ENCODE results near the gene MAGI1.
"Not testable (repeated sequence)": the region's sequence is repeated elsewhere in the genome, so short reads cannot be mapped to it uniquely, and the experiment has no call there.

Gene MAGI1

DNA sequence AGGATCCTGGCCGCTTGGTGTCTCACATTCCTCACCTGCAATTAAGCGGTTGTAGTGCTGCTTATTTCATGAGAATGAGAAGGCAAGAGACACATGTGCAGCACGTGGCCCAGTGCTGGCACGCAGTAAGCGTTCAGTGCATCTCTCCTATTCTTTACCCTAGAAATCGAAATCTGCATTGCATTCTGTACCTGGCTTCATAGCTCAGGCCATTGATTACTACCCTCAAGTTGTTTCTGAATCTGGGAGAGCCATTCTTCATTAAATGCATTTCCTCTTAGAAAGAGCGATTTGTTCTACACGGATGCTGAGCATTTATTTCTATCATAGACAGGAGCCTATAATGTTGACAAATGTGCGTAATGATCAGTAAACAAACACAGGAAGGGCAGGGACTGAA is 168.9 kb downstream of the MAGI1 start:
- no peak overlapping the region for H3K27ac ChIP-seq
- no peak for TF ChIP-seq ZFX (IDR thresholded peaks at IDR 0.05)
- TF ChIP-seq, protein P1, sequence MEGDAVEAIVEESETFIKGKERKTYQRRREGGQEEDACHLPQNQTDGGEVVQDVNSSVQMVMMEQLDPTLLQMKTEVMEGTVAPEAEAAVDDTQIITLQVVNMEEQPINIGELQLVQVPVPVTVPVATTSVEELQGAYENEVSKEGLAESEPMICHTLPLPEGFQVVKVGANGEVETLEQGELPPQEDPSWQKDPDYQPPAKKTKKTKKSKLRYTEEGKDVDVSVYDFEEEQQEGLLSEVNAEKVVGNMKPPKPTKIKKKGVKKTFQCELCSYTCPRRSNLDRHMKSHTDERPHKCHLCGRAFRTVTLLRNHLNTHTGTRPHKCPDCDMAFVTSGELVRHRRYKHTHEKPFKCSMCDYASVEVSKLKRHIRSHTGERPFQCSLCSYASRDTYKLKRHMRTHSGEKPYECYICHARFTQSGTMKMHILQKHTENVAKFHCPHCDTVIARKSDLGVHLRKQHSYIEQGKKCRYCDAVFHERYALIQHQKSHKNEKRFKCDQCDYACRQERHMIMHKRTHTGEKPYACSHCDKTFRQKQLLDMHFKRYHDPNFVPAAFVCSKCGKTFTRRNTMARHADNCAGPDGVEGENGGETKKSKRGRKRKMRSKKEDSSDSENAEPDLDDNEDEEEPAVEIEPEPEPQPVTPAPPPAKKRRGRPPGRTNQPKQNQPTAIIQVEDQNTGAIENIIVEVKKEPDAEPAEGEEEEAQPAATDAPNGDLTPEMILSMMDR (conservative IDR thresholded peaks at IDR 0.05) = no peak

DNA sequence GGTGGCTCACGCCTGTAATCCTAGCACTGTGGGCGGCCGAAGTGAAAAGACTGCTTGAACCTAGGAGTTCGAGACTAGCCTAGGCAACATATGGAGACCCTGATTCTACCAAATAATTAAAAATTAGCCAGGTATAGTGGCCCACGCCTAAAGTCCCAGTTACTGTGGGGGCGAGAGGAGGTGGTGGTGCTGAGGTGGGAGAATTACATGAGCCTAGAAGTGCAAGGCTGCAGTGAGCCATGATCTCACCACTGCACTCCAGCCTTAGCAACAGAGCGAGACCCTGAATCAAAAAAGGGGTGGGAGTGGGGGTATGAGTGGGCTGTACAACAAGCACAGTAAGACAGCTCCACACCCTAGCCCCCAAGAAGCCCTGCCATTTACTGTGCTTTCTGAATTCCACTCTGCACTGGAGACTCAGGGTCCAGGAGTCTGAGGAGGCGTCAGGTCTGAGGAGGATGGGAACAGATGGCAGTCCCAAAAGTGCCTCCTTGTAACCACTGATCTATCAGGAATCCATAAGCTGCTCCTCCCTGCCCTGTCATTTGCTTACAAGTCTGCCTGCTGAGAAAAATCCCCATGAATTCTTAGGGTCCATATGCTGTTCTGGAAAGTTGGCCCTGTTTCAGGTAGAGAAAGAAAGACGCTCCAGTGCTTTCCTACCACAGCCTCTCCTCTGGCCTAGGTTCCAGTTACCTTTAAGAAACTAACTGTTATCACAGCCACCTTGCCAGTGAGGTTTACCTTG is 171.1 kb downstream of the MAGI1 start:
- TF ChIP-seq, protein P1 (conservative IDR thresholded peaks at IDR 0.05) = no peak
- TF ChIP-seq ZFX (IDR thresholded peaks at IDR 0.05) = no peak
- H3K27ac ChIP-seq = no peak overlapping the region

DNA sequence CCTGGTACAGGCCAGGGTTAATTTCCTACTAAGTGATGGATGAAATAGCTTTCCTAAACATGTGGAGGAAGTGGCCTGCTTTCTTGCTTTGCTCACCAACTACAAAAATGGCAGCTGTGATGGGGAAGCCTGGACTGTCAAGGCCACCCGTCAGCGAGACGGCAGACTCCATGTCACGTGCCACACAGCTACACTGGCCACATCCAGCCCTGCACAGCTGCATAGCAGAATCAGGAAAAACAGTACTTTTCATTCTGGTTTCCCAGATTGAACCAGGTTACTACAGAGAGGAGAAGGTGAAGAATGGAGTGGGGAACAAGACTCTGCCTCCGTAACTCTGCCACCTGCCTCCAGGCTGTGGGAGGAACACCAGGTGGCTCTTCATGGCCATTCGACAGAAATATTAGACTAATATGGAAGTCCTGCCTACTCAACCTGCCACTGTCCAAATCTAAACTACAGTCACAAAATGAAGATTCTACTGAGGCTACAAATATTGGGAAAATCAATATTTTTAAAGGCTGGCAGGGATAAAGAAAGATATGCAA is 174.3 kb downstream of the MAGI1 start:
- TF ChIP-seq ZFX (IDR thresholded peaks at IDR 0.05) = no peak
- TF ChIP-seq, protein P1 (conservative IDR thresholded peaks at IDR 0.05) = no peak
- no peak overlapping the region for H3K27ac ChIP-seq

DNA sequence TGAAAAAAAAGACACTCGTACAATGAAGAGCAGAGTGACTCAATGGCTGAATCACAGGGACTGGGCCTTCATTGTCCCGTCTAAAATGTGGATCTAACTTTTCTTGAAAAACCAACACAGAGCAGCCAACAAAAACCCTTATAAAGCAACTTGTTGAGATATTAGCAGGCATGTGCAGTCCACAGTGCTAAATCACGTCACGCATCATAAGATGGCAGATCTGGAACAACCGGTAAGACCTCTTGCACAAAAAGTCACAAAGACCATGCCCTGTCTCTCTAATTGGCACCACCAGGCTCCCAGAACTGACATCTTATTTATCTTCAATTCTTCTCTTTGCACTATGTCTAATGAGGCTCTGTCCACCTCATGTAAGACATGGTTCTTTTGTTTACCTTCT is 177.0 kb downstream of the MAGI1 start:
- H3K27ac ChIP-seq = no peak overlapping the region
- no peak for TF ChIP-seq ZFX (IDR thresholded peaks at IDR 0.05)
- TF ChIP-seq, protein P1 (conservative IDR thresholded peaks at IDR 0.05) = no peak

DNA sequence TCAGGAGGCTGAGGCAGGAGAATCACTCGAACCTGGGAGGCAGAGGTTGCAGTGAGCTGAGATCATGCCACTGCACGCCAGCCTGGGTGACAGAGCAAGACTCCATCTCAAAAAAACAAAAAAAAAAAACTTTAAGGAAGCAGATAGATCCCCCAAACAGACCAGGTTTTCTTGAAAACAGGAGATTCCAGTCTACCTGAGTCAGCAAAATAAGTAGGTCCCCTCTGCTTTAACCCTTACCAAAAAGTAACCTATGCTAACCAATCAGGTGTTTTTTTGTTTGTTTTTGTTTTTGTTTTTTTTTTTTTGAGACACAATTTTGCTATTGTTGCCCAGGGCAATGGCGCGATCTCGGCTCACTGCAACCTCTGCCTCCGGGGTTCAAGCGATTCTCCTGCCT is 179.1 kb downstream of the MAGI1 start:
- H3K27ac ChIP-seq = not testable (repeated sequence)

DNA sequence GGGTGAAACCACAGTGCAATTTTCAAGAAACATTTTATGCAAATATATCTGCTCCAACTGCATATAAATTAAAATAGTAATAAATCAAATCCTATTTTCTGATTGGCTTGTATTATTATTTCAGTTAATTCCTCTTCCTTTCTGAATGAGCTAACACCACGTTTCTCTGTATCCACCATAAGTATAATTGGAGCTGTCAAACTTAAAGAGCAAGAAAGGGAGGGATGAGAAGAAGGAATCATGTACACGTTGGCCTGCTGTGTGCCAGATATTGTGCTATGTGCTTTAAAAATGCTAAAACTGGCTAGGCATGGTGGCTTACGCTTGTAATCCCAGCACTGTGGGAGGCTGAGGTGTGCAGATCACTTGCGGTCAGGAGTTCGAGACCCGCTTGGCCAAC is 180.0 kb downstream of the MAGI1 start:
- H3K27ac ChIP-seq = no peak overlapping the region
- no peak for TF ChIP-seq ZFX (IDR thresholded peaks at IDR 0.05)
- TF ChIP-seq, protein P1 (conservative IDR thresholded peaks at IDR 0.05) = no peak

DNA sequence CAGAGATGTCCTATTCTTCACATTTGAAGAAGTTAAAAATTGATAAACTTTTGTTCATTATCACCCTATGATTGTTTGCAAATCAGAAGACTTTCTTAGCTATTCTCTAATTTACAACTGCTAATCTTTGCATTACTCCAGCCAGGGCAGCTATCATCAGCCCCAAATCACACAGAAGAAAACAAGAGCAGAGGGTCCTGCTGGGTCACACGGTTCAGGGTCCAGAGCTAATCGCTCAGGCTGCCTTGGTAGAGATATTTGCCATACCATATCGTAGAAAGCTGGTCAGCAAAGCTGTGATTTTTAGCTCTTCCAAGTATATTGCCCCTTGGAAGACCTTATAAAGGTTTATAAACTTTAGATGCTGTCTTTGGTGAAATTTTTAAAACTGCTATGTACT is 181.4 kb downstream of the MAGI1 start:
- TF ChIP-seq ZFX (IDR thresholded peaks at IDR 0.05) = no peak
- TF ChIP-seq, protein P1 (conservative IDR thresholded peaks at IDR 0.05) = no peak
- peak overlapping the region; percentile 66; the same call in 1 of the 2 replicates for H3K27ac ChIP-seq

DNA sequence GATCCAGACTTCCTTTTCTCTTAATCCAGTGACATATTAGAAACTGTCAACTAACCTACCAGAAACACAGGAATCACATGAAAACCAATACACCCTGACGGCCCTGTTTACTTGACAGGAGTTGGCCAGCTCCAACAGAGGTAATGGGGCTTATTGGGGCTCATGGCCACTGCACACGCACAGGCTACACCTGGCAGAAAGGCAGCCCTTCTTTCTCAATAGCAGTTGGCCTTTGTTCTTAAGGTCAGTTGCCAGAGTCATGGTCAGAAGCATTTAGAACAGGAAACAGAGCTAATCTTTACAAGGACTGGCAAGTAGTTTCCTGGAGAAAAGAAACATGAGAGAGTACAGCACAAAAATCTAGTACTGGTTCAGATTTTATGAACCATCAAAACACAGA is 181.8 kb downstream of the MAGI1 start:
- H3K27ac ChIP-seq = peak overlapping the region; percentile 66
- TF ChIP-seq, protein P1 (conservative IDR thresholded peaks at IDR 0.05) = no peak
- TF ChIP-seq ZFX (IDR thresholded peaks at IDR 0.05) = no peak

All from C4-2B (cell line).